GM23248 (cell line): Measurements from ENCODE around the gene MRPS5.

Experiments
- EZH2 ChIP-seq: fragments of 200-600 bp; sonication (generic); IDR thresholded peaks from 2 replicates; pipeline ENCODE4 v1.6.1; 2018; ENCODE audit warnings: antibody characterized with exemption, mild to moderate bottlenecking; ENCODE audit not compliant: insufficient read depth, poor library complexity, severe bottlenecking
- EZH2phosphoT487 ChIP-seq: fragments of 200-600 bp; sonication (generic); IDR thresholded peaks from 2 replicates; pipeline ENCODE4 v1.6.1; 2018; ENCODE audit warnings: antibody characterized with exemption, moderate library complexity, mild to moderate bottlenecking, low read depth; ENCODE audit not compliant: insufficient read depth

DNA sequence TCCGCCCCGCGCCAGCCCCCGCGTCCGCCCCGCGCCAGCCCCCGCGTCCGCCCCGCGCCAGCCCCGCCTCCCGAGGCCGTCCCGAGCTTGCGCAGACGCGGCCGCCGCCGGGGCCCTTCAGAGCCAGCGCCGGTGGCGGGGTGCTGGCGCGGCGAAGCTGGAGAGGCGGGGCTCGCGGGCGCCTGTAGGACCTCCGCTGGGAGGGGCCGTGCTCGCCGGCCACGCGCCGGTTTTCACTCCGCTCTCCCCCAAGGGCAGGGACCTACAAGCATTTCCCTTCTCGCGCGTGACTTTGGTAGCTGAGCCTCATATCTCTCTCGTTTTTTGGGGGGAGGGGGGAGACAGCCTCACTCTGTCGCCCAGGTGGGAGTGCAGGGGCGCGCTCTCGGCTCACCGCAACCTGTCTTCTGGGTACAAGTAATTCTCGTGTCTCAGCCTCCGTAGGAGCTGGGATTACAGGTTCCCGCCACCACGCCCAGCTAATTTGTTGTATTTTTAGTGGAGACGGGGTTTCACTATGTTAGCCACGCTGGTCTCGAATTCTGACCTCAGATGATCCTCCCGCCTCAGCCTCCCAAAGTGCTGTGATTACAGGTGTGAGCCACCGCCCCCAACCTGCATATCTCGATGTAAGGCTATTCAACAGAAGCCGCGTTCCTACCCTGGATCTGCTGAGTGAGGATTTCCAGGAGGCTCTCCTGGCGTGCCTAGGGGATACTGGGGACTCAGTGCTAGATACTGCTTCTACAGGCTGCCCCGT lies 38.3 kb upstream of the MRPS5 start, which contains the start of gene ZNF514:
- TF ChIP-seq EZH2phosphoT487 (no peak), EZH2 (no peak)
